Neural progenitor cell (in vitro differentiated cells): Measurements from ENCODE around the gene KCNQ1. TPM values are rescaled to one million over a fixed set of nuclear protein-coding genes. Genes with fewer than 3 reads are reported as not detected.

Experiments
- DNase-seq: peaks from one replicate; pipeline ENCODE4 v3.0.0-alpha.2; 2016; ENCODE audit warnings: low spot score
- H2AFZ ChIP-seq: fragments of 200-600 bp; sonication (generic); replicated peaks from 2 replicates; pipeline ENCODE4 v1.6.1; 2016; ENCODE audit warnings: antibody characterized with exemption
- H3F3A ChIP-seq: fragments of 200-600 bp; sonication (generic); 2 replicates; pipeline ENCODE4 v1.6.1; 2016; ENCODE audit warnings: antibody characterized with exemption, low read depth
- H3K27ac ChIP-seq: fragments of 200-600 bp; sonication (generic); 2 replicates; pipeline ENCODE4 v1.5.1; 2016; ENCODE audit warnings: mild to moderate bottlenecking
- H3K27me3 ChIP-seq: fragments of 200-600 bp; sonication (generic); 2 replicates; pipeline ENCODE4 v1.6.1; 2016; ENCODE audit warnings: mild to moderate bottlenecking, moderate library complexity
- H3K36me3 ChIP-seq: fragments of 200-600 bp; sonication (generic); 2 replicates; pipeline ENCODE4 v1.5.1; 2016
- H3K4me1 ChIP-seq: fragments of 200-600 bp; sonication (generic); 2 replicates; pipeline ENCODE4 v1.6.1; 2016; ENCODE audit warnings: mixed run types
- H3K4me2 ChIP-seq: fragments of 200-600 bp; sonication (generic); 2 replicates; pipeline ENCODE4 v1.6.1; 2016
- H3K4me3 ChIP-seq: fragments of 200-600 bp; sonication (generic); 2 replicates; pipeline ENCODE4 v1.5.1; 2016
- H3K79me2 ChIP-seq: fragments of 200-600 bp; sonication (generic); 2 replicates; pipeline ENCODE4 v1.6.1; 2016; ENCODE audit warnings: low read depth
- H3K9ac ChIP-seq: fragments of 200-600 bp; sonication (generic); 2 replicates; pipeline ENCODE4 v1.6.1; 2016
- H3K9me3 ChIP-seq: fragments of 200-600 bp; sonication (generic); 2 replicates; pipeline ENCODE4 v1.5.1; 2016; ENCODE audit warnings: low read depth
- H4K20me1 ChIP-seq: fragments of 200-600 bp; sonication (generic); 2 replicates; pipeline ENCODE4 v1.6.1; 2016; ENCODE audit warnings: low read depth
- H3K27ac Mint-ChIP-seq: 3 replicates; pipeline ENCODE4 v1.8.0; 2021; ENCODE audit warnings: mixed read lengths
- H3K27me3 Mint-ChIP-seq: 2 replicates; pipeline ENCODE4 v1.8.0; 2022; ENCODE audit warnings: low read depth, mild to moderate bottlenecking, inconsistent platforms, moderate library complexity, mixed read lengths; ENCODE audit not compliant: insufficient read depth
- H3K36me3 Mint-ChIP-seq: 3 replicates; pipeline ENCODE4 v1.8.0; 2021; ENCODE audit warnings: mixed read lengths
- H3K4me1 Mint-ChIP-seq: 3 replicates; pipeline ENCODE4 v1.8.0; 2021; ENCODE audit warnings: mixed read lengths
- H3K4me3 Mint-ChIP-seq: 3 replicates; pipeline ENCODE4 v1.8.0; 2021; ENCODE audit warnings: mild to moderate bottlenecking, moderate library complexity, mixed read lengths
- H3K9me3 Mint-ChIP-seq: 3 replicates; pipeline ENCODE4 v1.8.0; 2020; ENCODE audit warnings: mixed read lengths
- CTCF ChIP-seq: fragments of 200-600 bp; sonication (generic); IDR thresholded peaks from 2 replicates; pipeline ENCODE4 v1.5.1; 2017; ENCODE audit warnings: antibody characterized with exemption, mild to moderate bottlenecking
- EZH2 ChIP-seq: fragments of 200-600 bp; sonication (generic); IDR thresholded peaks from 2 replicates; pipeline ENCODE4 v1.6.1; 2017; ENCODE audit warnings: antibody characterized with exemption, mild to moderate bottlenecking, moderate library complexity
- EZH2phosphoT487 ChIP-seq: fragments of 200-600 bp; sonication (generic); IDR thresholded peaks from 2 replicates; pipeline ENCODE4 v1.6.1; 2017; ENCODE audit warnings: antibody characterized with exemption
- total RNA-seq: library from RNA; depleted of rRNA; stranded (reverse); fragments of >200 nt; gene quantifications from 2 replicates; pipeline ENCODE4 v1.2.3, GENCODE V29; 2015; ENCODE audit warnings: low replicate concordance

KCNQ1 gene
- total RNA-seq, 1 donor from 2014 or later, result 0.11 TPM

GRCh38 chr11:2530855-2531200, 86.0 kb downstream of the KCNQ1 start:
- no peak overlapping the region for H3K27ac Mint-ChIP-seq
- DNase-seq, result no peak

GRCh38 chr11:2531277-2531986, 86.6 kb downstream of the KCNQ1 start:
- no peaks in the 10 kb centered on the region for H4K20me1 ChIP-seq
- no peaks in the 10 kb centered on the region for H3K36me3 ChIP-seq
- H3K9ac ChIP-seq, result no peak overlapping the region
- H3K4me1 ChIP-seq, result peaks cover 6% of the 10 kb centered on the region
- peaks cover 13% of the 10 kb centered on the region for H3F3A ChIP-seq
- Mint-ChIP-seq H3K4me3 (no peak overlapping the region), H3K27me3 (peaks cover 7% of the 10 kb centered on the region), H3K36me3 (no peaks in the 10 kb centered on the region), H3K27ac (no peak overlapping the region), H3K9me3 (no peaks in the 10 kb centered on the region), H3K4me1 (peaks cover 26% of the 10 kb centered on the region)
- no peaks in the 10 kb centered on the region for H3K9me3 ChIP-seq
- peak; percentile 83 for DNase-seq
- no peaks in the 10 kb centered on the region for H3K79me2 ChIP-seq
- H3K4me2 ChIP-seq, result no peak overlapping the region
- TF ChIP-seq EZH2phosphoT487, result no peak
- TF ChIP-seq EZH2, result no peak
- peak; percentile 91 for TF ChIP-seq CTCF
- H3K27me3 ChIP-seq, result peaks cover 72% of the 10 kb centered on the region
- H3K27ac ChIP-seq, result no peak overlapping the region
- H2AFZ ChIP-seq, result no peak overlapping the region
- no peak overlapping the region for H3K4me3 ChIP-seq

More at GRCh38 chr11:2530855-2531200, 86.0 kb downstream of the KCNQ1 start:
- no peak overlapping the region for H3K4me3 ChIP-seq
- H2AFZ ChIP-seq, result no peak overlapping the region
- TF ChIP-seq EZH2phosphoT487 (no peak), CTCF (no peak), EZH2 (no peak)
- Mint-ChIP-seq H3K27me3 (peaks cover 8% of the 10 kb centered on the region), H3K9me3 (no peaks in the 10 kb centered on the region), H3K36me3 (no peaks in the 10 kb centered on the region), H3K4me3 (no peak overlapping the region), H3K4me1 (peaks cover 26% of the 10 kb centered on the region)
- no peaks in the 10 kb centered on the region for H3K9me3 ChIP-seq
- peaks cover 6% of the 10 kb centered on the region for H3K4me1 ChIP-seq
- H3K79me2 ChIP-seq, result no peaks in the 10 kb centered on the region
- no peaks in the 10 kb centered on the region for H4K20me1 ChIP-seq
- no peak overlapping the region for H3K27ac ChIP-seq
- H3K4me2 ChIP-seq, result no peak overlapping the region
- H3K27me3 ChIP-seq, result peaks cover 72% of the 10 kb centered on the region
- H3K36me3 ChIP-seq, result no peaks in the 10 kb centered on the region
- H3K9ac ChIP-seq, result no peak overlapping the region
- H3F3A ChIP-seq, result peaks cover 13% of the 10 kb centered on the region

- Mint-ChIP-seq H3K27ac (peak overlapping the region; percentile 46), H3K36me3 (no peaks in the 10 kb centered on the region)
Observed at GRCh38 chr11:2531987-2532703, 87.3 kb downstream of the KCNQ1 start.

More at GRCh38 chr11:2531987-2532703, 87.3 kb downstream of the KCNQ1 start:
- peaks cover 65% of the 10 kb centered on the region for H3K27me3 ChIP-seq
- peaks cover 7% of the 10 kb centered on the region for H3K27me3 Mint-ChIP-seq
- H4K20me1 ChIP-seq, result no peaks in the 10 kb centered on the region
- no peaks in the 10 kb centered on the region for H3K36me3 ChIP-seq
- no peaks in the 10 kb centered on the region for H3K9me3 ChIP-seq
- H3K27ac ChIP-seq, result no peak overlapping the region
- H3F3A ChIP-seq, result peaks cover 13% of the 10 kb centered on the region
- H3K4me3 Mint-ChIP-seq, result no peak overlapping the region
- H3K79me2 ChIP-seq, result no peaks in the 10 kb centered on the region
- H3K9ac ChIP-seq, result no peak overlapping the region
- no peaks in the 10 kb centered on the region for H3K9me3 Mint-ChIP-seq
- no peak overlapping the region for H2AFZ ChIP-seq
- H3K4me1 Mint-ChIP-seq, result peaks cover 26% of the 10 kb centered on the region
- H3K4me1 ChIP-seq, result peaks cover 6% of the 10 kb centered on the region
- no peak overlapping the region for H3K4me3 ChIP-seq
- no peak overlapping the region for H3K4me2 ChIP-seq
- no peak for TF ChIP-seq EZH2
- TF ChIP-seq EZH2phosphoT487, result no peak
- TF ChIP-seq CTCF, result no peak
- DNase-seq, result no peak
